GM15510 (cell line): ENCODE data around the gene TREH.

Source experiments
- POLR2A ChIP-seq: IDR thresholded peaks from 3 replicates; pipeline ENCODE4 v1.6.1; 2011; ENCODE audit warnings: borderline replicate concordance; ENCODE audit not compliant: insufficient read length; ENCODE audit errors: extremely low read depth

Gene TREH

DNA sequence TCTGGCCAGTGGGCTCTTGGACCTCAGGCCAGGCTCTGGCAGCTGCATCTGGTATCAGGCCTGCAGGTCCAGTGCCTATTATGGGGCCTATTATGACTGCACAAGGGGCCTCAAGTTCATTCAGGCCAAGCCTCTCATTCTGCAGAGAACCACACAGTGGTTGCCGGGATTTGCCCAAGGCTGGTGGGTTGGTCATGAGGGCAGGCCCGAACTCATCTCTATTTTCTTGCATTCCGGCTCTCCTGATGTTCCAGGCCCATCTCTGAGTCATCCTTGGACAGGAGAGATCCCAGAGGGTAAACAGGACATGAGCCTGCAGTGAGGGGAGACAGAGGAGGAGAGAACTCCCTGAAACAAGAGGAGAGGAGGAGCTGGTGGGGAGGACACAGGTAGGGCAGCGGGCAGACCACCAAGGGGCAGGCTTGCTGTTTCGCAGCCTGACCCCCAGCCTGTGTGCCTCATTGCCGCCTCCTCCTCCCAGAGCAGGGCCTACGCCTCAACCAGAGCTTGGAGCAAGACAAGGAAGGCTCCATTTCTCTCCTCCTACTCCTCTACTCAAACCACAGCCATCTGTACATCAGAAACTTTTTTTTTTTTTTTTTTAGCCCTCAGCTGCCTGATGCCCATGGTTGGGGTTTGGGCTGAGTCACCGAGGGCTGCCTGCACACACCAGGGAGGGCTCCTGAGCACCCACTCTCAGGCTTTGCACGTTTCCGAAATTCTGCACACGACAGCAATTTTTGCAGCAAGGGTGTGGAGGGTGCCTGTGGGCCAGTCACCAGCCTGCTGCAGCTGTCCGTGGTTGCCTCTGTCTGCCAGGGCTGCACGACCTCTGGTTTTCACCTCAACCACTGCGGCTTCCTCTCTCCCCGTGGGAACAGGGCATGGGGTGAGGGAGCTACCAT, 12.7 kb upstream of the TREH start:
- no peak for TF ChIP-seq POLR2A

GRCh38 chr11:118690553-118691304, 11.3 kb upstream of the TREH start:
- no peak for TF ChIP-seq POLR2A

DNA sequence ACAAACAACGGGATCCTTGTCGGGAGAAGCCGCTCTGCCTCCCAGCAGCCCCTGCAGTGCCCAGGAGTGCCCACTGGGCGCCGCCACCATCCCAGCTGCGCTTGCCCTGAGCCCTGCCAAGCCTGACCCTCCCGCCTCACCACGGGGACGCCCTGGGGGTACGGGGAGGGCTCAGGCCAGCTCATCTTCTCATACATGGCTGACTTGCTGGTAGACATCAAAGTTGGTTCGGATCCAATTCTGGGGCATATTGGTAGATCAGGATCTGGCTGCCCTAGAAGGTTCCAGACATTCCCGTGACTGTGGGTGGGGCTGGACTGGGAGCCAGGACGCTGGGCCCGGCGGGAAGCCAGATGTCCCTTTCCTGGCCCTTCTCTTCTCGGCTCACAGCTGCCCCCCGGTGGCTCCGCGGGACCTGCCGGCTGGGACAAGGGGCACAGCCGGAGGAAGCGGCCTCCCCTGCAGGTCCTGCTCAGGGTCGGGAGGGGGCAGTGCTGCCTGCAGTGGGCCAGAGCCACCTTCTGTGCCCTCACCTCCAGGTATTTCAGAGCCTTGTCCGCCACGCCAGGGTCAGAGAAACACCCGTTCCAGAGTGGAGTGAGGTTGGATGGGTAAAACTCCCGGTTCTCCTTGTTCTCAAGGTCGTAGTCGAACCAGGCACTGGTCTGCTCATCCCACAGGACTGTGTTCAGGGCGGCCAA, 10.6 kb upstream of the TREH start:
- TF ChIP-seq POLR2A = no peak

DNA sequence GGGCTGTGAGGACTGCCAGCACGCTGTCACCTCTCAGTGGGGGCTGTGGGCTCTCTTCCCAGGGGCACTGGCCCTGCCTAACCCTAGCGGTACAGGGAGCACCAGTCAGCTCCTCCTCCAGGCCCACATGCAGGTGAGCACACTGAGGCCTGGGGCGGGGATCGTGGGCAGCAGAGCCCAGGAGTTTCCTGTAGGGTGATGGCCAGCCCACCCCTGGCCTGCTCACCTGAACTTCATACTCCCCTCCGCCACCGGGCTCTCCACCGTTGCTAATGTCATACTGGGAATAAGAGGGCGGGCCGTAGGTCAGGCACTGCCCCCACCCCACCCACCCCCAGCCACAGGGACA, 10.0 kb upstream of the TREH start:
- no peak for TF ChIP-seq POLR2A

DNA sequence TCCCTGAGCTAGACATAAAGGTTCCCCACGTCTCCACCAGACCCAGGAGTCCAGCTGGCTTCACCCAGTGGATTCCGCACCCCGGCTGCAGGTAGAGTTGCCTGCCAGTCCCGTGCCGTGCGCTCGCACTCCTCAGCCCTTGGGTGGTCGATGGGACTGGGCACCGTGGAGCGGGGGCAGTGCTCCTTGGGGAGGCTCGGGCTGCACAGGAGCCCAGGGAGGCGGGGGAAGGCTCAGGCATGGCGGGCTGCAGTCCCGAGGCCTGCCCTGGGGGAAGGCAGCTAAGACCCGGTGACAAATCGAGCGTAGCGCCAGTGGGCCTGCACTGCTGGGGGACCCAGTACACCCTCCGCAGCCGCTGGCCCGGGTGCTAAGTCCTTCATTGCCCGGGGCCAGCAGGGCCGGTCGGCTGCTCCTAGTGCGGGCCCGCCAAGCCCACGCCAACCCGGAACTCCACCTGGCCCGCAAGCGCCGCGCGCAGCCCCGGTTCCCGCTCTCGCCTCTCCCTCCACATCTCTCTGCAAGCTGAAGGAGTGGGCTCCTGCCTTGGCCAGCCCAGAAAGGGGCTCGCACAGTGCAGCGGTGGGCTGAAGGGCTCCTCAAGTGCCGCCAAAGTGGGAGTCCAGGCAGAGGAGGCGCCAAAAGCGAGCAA, 9.5 kb upstream of the TREH start:
- no peak for TF ChIP-seq POLR2A

DNA sequence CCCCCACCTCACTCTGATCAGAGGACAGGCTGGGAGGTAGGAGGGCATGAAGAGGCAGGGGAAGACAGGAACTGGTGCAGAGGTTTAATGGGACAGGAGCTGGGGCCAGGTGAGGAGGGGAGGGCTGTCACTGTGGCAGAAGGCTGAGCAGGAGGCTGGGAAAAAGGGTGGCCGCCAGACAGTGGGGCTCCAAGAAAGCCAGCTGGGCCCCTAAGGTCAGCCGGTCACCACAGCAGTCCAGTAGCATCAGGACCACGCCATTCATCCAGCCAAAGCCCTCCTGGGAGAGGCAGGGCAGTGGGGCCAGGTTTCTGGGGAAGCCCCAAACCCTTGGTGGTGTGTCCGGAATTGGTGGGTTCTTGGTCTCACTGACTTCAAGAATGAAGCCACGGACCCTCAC, 8.5 kb upstream of the TREH start:
- no peak for TF ChIP-seq POLR2A

- TF ChIP-seq POLR2A = no peak
Observed at GRCh38 chr11:118684187-118684586, 4.7 kb upstream of the TREH start.

- TF ChIP-seq POLR2A = no peak
Observed at GRCh38 chr11:118682372-118682771, 2.9 kb upstream of the TREH start.

DNA sequence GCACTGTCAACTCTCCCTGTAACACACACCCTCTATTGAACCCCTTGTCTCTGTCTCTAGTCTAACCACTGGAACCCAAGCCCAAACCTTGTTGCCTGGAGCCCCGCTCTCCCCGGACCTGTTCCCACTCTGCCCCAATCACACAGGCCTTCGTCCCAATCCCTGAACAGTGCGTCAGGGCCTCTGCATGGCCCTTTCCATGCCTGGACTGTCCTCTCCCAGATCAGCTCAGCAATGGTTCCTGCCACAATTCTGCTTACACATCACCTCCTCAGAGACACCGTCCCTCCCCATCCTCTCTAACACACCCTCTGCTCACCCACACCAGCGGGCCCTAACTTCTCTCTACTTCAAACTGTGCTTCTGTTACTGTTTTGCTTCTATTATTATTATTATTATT, 1.5 kb downstream of the TREH start:
- no peak for TF ChIP-seq POLR2A

- TF ChIP-seq POLR2A = no peak
Observed at GRCh38 chr11:118674082-118674435, 5.4 kb downstream of the TREH start.

DNA sequence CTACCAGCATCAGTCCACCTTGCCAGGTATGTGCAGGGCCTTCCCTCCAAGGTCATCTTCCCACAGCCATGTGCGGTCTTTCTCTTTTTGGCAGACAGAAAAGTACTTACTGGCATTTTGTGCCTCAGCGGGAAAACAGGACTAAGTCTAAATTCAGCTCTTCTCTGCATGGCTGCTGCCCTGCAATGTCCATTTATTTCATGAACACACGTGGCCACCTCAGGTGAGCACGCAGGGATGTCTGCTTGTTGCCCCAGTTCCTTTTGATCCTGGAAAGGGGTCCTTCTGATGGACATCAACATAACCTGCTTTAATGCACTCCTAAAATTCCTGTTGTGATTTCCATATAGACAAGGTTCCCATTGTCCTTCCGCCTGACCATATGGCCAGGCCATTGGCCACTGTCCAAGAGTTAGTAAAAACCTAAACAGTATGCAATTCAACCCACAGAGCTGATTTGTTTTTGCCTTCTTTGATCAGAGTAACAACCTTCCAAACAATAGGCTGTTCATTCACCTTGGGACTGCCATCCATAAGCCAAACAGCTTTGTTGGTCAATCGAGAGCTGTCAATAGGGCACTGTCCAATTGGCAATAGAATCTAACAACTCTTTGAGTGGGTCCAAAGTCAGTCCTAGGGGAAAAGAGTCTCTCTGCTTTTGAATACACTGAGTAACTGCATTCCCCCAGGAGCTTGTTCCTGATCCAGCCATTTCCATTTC, 5.9 kb downstream of the TREH start:
- TF ChIP-seq POLR2A = no peak

- TF ChIP-seq POLR2A = no peak
Observed at GRCh38 chr11:118672846-118673245, 6.6 kb downstream of the TREH start.

GRCh38 chr11:118671254-118671653, 8.2 kb downstream of the TREH start:
- TF ChIP-seq POLR2A = no peak

- no peak for TF ChIP-seq POLR2A
Observed at GRCh38 chr11:118670063-118670462, 9.4 kb downstream of the TREH start.
